Activated CD4-positive, CD25-positive, alpha-beta regulatory T cell (primary cell): ENCODE results near the gene P2RY14.

Experiments
- DNase-seq, 4 experiments: peaks; one replicate each; lab custom pipeline; 2025; lab: John Stamatoyannopoulos, UW

The P2RY14 gene

DNA sequence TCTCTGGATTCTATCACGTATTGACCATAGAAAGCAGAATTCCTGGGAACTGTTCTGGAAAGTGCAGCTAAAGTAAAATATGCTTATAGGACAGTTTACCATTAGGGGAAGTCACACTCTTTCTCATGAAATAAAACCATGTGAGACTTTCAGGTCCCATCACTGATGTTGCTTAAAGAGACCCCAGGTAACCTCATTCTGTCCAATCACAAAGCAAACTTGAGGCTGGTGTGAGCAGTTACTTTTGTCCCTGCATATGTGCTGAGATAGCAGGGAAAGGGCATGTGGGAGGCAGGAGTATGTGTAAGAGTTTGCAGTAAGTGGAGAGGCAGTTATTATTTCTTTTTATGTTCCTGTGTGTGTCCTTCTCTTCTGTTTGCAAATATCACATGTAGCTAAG, 22.2 kb upstream of the P2RY14 start:
- DNase-seq, result no peak

DNA sequence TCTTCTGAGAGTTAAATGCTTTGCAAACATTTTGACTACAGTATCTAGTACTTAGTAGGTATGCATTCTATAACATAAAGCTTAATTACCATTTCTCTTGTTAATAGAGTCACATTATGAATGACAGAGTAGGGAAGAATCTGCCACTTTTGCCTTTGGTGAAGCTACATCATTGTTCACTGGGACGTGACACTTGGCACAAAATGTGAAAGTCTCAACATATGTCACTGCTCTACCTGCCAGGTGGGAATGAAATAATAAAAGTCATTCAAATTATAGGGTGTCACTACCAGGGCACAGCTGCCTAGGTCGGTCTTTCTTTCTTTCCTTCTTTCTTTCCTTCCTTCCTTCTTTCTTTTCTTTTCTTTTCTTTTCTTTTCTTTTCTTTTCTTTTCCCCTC, 20.7 kb upstream of the P2RY14 start:
- DNase-seq, result no peak

GRCh38 chr3:151297429-151297828, 19.1 kb upstream of the P2RY14 start:
- no peak for DNase-seq

- no peak for DNase-seq
Measured at GRCh38 chr3:151296226-151296625, 17.9 kb upstream of the P2RY14 start.

DNA sequence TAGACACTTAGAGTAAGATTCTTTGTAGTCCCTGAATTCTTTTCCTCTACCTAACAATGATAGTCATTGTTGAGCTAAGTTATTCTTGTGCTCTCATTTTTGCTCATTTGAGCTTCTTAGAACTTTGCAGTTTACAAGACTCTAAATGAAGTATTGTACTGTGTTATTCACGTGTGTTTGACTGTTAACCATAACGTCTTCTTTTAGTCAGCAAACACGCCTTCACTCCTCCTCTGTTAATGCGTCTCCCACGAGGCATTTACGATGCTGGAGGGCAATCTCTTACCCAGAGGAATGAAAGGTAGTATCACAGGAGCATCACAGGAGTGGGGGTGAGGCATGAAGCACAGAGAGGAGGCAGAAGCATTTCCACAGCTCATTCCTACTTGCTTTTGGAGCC, 14.8 kb upstream of the P2RY14 start:
- no peak for DNase-seq

DNA sequence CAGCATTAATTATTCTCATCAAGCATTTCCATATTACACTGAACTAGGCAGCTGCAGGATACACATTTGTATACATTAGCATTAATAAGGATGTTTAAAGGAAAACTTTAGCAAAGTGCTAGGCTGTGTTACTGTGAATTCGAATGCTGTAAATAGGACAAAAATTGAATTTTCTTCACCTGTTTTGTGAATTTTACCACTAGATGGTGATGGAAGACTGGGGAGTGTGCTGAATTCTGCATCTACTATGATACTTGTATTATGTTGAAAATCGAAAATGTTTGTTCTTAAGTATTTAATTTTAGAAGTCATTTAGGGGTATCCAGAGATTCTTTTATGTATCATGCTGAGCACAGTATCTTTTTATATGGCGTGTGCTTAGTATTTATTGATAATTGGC, 12.3 kb upstream of the P2RY14 start:
- DNase-seq, result no peak

- DNase-seq, result no peak
Measured at GRCh38 chr3:151289445-151289844, 11.1 kb upstream of the P2RY14 start.

DNA sequence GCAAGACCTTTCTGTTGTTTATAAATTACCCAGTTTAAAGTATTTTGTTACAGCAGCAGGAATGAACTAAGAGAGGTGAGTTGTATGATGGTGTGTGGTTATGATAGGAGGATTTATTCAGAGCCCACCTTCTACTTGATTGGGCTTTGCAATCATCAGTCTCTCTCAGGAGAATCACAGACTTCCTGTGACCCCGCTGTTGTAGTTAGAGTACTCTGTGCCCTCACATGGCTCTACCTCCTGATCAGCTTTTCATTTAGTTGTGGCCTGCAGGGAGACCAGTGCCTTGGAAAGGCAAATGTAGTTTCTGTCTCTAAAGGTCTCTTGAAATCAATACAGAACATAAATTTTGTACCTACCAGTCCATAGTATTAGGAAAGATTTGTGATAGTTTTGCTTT, 7.6 kb upstream of the P2RY14 start:
- DNase-seq, result no peak

DNA sequence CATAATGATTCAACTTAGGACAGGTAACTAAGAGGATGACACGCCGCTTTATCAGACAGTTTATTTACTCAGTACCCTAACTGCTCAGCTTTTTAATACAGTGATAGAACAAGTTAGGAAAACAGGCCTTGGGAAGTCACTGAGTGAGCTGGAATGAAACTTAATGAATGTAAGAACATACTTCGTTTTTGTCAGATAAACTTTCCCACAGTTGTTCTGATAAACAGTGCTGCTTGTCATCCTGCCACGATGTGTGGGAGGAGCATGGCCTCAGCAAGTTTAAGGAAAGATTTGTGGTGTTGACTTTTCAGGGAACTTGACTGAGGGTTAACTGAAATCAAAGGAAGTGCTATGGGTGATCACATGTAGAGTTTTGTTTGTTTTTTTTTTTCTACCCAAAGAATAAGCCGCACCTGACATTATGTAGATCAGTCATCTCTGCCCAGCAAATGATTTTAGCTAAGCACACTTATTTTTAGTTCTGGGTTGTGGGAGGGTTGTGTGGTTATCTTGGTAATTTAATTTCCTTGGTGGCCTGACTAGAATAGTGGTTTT, 5.6 kb upstream of the P2RY14 start:
- DNase-seq, result no peak

- no peak for DNase-seq
Measured at GRCh38 chr3:151283387-151283786, 5.0 kb upstream of the P2RY14 start.

GRCh38 chr3:151282921-151283320, 4.6 kb upstream of the P2RY14 start:
- no peak for DNase-seq

DNA sequence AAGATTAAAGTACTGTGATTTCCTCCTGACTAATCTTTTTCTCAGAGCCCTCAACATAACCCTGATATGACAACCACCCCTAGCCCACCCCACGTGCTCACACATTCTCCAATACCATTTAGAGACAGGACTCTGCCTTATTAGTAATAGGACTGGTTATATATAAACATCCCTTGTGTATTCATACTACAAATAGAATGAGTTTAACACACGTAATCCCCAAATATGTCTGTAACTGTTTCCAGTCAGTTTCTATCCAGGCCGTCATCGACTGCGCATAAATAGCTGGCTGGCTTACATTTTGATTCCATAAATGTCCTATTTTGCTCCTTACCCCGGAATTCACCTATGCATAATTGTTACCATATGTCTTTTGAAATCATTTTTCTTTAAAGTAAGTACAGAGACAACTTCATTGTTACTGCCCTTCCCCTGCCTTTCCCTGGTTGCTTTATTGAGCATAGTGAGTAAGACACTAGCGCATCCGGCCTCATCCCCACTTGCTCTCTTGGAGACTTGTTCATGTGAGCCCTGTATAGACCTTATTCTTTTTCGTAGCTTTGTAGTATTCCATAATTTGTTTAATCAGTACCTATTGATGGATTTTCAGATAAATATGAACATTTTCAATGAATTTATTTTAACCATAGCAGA, 3.5 kb upstream of the P2RY14 start:
- no peak for DNase-seq

- no peak for DNase-seq
Measured at GRCh38 chr3:151276687-151277042, 1.7 kb downstream of the P2RY14 start.

- no peak for DNase-seq
Measured at GRCh38 chr3:151276038-151276686, 2.2 kb downstream of the P2RY14 start.

GRCh38 chr3:151275091-151275490, 3.3 kb downstream of the P2RY14 start:
- DNase-seq, result no peak

GRCh38 chr3:151269631-151270030, 8.7 kb downstream of the P2RY14 start:
- no peak for DNase-seq

DNA sequence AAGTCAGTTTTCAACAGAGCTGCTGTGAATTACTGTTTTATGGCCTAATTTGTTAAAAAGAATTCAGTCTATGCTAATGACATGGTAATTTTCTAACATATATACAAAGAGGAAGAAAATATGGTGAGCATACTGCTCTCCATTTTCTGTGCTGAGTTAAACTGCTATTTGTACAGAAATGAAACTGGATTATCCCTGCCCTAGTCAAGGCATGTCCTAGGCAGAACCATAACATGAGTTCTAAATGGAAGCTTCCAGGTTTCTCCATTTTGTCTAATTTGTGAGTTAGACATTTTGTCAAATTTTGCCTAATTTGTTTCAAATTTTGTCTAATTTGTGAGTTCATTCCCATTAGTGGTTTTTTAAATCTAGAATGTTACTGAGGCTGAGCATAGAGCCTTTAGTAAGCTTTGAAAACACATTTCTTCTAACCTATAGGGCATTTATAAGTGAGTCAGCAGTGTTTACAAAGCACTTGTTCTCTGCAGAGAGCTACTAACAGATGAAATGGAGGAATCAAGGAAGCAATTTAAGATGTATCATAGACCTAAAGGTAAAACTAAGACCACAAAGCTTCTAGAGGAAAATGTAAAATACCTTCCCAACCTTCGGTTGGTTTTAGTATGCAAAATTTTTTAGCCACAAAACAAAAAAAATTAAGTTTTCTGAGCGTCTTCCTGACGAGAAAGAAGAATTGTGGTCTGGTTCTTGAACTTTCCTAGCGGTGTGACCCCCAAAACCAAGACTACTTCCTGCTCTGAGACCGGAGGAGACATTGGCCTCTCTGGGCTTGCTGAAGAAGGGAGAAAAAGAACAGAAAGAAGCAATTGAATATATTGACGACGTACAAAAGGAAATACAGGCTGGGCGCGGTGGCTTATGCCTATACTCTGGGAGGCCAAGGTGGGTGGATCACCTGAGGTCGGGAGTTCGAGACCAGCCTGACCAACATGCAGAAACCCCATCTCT, 9.8 kb downstream of the P2RY14 start:
- no peak for DNase-seq

GRCh38 chr3:151267066-151267465, 11.3 kb downstream of the P2RY14 start:
- no peak for DNase-seq

GRCh38 chr3:151265866-151266265, 12.5 kb downstream of the P2RY14 start:
- DNase-seq, result no peak

GRCh38 chr3:151265166-151265565, 13.2 kb downstream of the P2RY14 start:
- no peak for DNase-seq

DNA sequence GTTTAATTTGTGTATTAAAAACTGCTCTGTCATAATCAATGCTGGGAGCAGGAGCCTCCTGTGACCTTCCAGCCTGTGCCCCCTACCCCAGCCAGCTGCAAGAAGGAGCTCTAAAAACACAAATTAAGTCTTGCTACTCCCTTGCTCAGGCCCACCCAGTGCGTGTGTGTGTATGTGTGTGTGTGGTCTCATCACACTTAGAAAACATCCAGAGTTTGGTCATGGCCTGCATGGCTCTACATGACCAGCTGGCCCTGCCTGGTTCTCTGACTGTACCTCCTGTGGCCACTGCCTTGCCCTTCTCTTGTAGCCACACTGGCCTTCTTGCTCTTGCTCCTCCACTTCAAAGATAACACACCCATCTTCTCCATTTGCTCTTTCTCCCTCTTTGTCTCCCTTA, 13.7 kb downstream of the P2RY14 start:
- no peak for DNase-seq

GRCh38 chr3:151262871-151263525, 15.3 kb downstream of the P2RY14 start:
- no peak for DNase-seq
